ENCODE data around the gene EWSR1. TPM values are rescaled to one million over a fixed set of nuclear protein-coding genes. Genes with fewer than 3 reads are reported as not detected.
A peak's percentile ranks its signal among the peaks of the same experiment; 100 is the strongest.

The EWSR1 gene
- total and polyA plus RNA-seq, 8 donors: 125 to 352 (median 335) TPM

- peak overlapping the region; percentile 74 to 92 for H3K4me3 ChIP-seq
- intact Hi-C loops (cut with DNase I): no loop called here
- no peaks in the 10 kb centered on the region for H3K9me3 ChIP-seq
- peaks cover 42 to 74% of the 10 kb centered on the region in 2 donors for H3K4me1 ChIP-seq
- peaks cover 2 to 41% of the 10 kb centered on the region in 2 donors for H3K27me3 ChIP-seq
- ATAC-seq: no peak
- peaks cover 0 to 11% of the 10 kb centered on the region in 2 donors for H3K36me3 ChIP-seq
- DNase-seq: peak in 1 of 4 donors; percentile 76
- no peak for TF ChIP-seq CTCF (IDR thresholded peaks at IDR 0.05)
- peak overlapping the region; percentile 83 to 86 for H3K27ac ChIP-seq
These were observed 40.2 kb downstream of the EWSR1 start for GRCh38 chr22:29308148-29308790.

GRCh38 chr22:29308791-29309262 lies 40.8 kb downstream of the EWSR1 start:
- Histone ChIP-seq H3K36me3 (peaks cover 0 to 11% of the 10 kb centered on the region in 2 donors), H3K27ac (peak overlapping the region; percentile 39 to 83), H3K4me1 (peaks cover 47 to 78% of the 10 kb centered on the region in 2 donors), H3K27me3 (peaks cover 7 to 47% of the 10 kb centered on the region in 2 donors), H3K9me3 (no peaks in the 10 kb centered on the region), H3K4me3 (peak overlapping the region in 1 of 2 donors; percentile 74)
- no peak for TF ChIP-seq CTCF (IDR thresholded peaks at IDR 0.05)
- intact Hi-C loops (cut with DNase I): no loop called here
- DNase-seq (peak in 1 of 4 donors; percentile 75), ATAC-seq (no peak)

- peak overlapping the region; percentile 39 to 83 for H3K27ac ChIP-seq
- intact Hi-C loops (cut with DNase I): no loop called here
- DNase-seq: peak in 1 of 4 donors; percentile 75
- H3K4me3 ChIP-seq: peak overlapping the region in 1 of 2 donors; percentile 74
- no peak for ATAC-seq
- H3K27me3 ChIP-seq: peaks cover 14 to 53% of the 10 kb centered on the region in 2 donors
- TF ChIP-seq CTCF (IDR thresholded peaks at IDR 0.05): no peak
- H3K4me1 ChIP-seq: peaks cover 52 to 84% of the 10 kb centered on the region in 2 donors
- peaks cover 0 to 11% of the 10 kb centered on the region in 2 donors for H3K36me3 ChIP-seq
- no peaks in the 10 kb centered on the region for H3K9me3 ChIP-seq
These were observed 41.4 kb downstream of the EWSR1 start for GRCh38 chr22:29309332-29310064.

- DNase-seq: peak in 1 of 4 donors; percentile 84
- Histone ChIP-seq H3K27ac (peak overlapping the region; percentile 62 to 83), H3K4me1 (peaks cover 52 to 92% of the 10 kb centered on the region in 2 donors), H3K4me3 (no peak overlapping the region), H3K27me3 (peaks cover 22 to 56% of the 10 kb centered on the region in 2 donors), H3K9me3 (no peaks in the 10 kb centered on the region), H3K36me3 (peaks cover 0 to 11% of the 10 kb centered on the region in 2 donors)
- no peak for TF ChIP-seq CTCF (IDR thresholded peaks at IDR 0.05)
- intact Hi-C loops (cut with DNase I): no loop called here
- no peak for ATAC-seq
These were observed 42.2 kb downstream of the EWSR1 start for GRCh38 chr22:29310065-29310862.
